ENCODE data around the gene SEC14L1.

- TF ChIP-seq CTCF (IDR thresholded peaks at IDR 0.05; ENCODE audit: borderline replicate concordance, extremely low read depth, low read length, poor library complexity, severe bottlenecking), result no peak
- no peak for TF ChIP-seq EZH2 (IDR thresholded peaks at IDR 0.05; ENCODE audit: borderline replicate concordance, low read depth, low read length, severe bottlenecking)
Measured at GRCh38 chr17:77129568-77130301, 11.0 kb upstream of the SEC14L1 start.
